Uterus (tissue), 2 donors: Measurements from ENCODE around the gene PRPF18.

Experiments
- CTCF ChIP-seq, 4 experiments: fragments of 200-600 bp in 2 of 4; fragments of 450-650 bp in 2 of 4; sonication (generic) in 2 of 4; IDR thresholded peaks; one replicate each; pipeline ENCODE4 v1.5.1; 2016 to 2019; ENCODE audit warnings: antibody characterized with exemption in 4 of 4, mild to moderate bottlenecking in 2 of 4, moderate library complexity in 1 of 4
- POLR2A ChIP-seq, 2 donors: fragments of 450-650 bp; IDR thresholded peaks; one replicate each; pipeline ENCODE4 v1.6.1; 2016; ENCODE audit warnings: antibody characterized with exemption in 2 of 2, mild to moderate bottlenecking in 1 of 2, moderate library complexity in 1 of 2

GRCh38 chr10:13668126-13668525 lies 81.4 kb downstream of the PRPF18 start:
- no peak for TF ChIP-seq CTCF (IDR thresholded peaks at IDR 0.05)
- no peak for TF ChIP-seq POLR2A (IDR thresholded peaks at IDR 0.05)
